VCaP (cell line): ENCODE measurements around the gene PRKACB.
"Not testable (repeated sequence)": the region's sequence is repeated elsewhere in the genome, so short reads cannot be mapped to it uniquely, and the experiment has no call there.

Experiments used
- H3K27ac ChIP-seq: fragments of 450-650 bp; 2 replicates; pipeline ENCODE4 v1.5.1; 2017
- CTCF ChIP-seq: fragments of 450-650 bp; conservative IDR thresholded peaks from 2 replicates; pipeline ENCODE4 v1.5.1; 2017; ENCODE audit warnings: mild to moderate bottlenecking, moderate library complexity

The PRKACB gene

GRCh38 chr1:84217239-84217638, 73.2 kb downstream of the PRKACB start:
- no peak overlapping the region for H3K27ac ChIP-seq
- no peak for TF ChIP-seq CTCF

DNA sequence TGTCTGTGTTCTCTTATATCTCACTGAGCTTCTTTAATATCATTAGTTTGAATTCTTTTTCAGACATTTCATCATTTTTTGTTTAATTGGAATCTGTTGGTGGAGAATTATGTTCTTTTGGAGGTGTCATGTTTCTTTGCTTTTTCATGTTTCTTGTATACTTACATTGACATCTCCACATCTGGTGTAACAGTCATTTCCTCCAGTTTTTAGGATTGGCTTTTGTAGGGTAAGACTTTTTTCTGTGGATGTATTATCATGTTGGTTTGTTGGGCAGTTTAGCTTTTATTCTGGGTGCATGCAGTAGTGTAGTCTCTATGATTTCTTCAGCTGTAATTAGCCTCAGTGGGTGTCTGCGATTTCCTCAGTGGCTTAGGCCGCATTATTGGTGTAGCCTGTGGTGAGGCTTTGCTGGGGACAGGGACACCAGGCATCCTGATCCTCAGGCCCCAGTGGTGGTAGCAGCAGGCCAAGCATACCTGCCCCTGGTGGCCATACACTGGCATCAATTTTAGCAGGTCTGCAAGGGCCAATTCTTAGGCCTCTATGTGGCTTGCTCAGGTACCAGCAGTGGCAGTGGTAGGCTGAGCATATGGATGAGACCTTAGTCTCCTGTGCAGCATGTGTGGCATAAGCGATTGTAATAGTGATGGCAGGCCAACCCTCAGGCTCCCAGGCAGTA, 79.8 kb downstream of the PRKACB start:
- no peak for TF ChIP-seq CTCF
- H3K27ac ChIP-seq: no peak overlapping the region

- no peak overlapping the region for H3K27ac ChIP-seq
- TF ChIP-seq CTCF: no peak
Measured at GRCh38 chr1:84224905-84225304, 80.8 kb downstream of the PRKACB start.

DNA sequence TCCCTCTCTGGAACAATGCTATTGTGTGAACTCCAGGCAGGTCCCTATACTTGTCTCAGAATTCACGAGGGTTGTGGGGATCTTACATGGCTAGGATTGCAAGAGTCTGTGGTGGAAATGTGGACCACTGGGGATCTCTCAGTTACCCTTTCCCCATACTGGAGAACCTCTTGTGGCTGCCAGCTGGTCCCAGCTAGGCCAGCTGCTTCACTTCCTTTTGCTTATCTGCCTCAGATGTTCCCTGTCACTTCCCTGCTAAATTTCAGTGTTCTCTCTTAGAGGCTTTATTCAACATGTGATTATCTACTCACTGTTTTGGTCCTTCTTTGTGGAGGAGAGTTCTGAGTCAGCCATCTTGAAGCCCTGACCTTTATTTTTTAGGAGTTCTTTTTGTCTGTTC, 81.6 kb downstream of the PRKACB start:
- no peak overlapping the region for H3K27ac ChIP-seq
- TF ChIP-seq CTCF: no peak

- H3K27ac ChIP-seq: not testable (repeated sequence)
Measured at GRCh38 chr1:84232676-84233075, 88.6 kb downstream of the PRKACB start.

DNA sequence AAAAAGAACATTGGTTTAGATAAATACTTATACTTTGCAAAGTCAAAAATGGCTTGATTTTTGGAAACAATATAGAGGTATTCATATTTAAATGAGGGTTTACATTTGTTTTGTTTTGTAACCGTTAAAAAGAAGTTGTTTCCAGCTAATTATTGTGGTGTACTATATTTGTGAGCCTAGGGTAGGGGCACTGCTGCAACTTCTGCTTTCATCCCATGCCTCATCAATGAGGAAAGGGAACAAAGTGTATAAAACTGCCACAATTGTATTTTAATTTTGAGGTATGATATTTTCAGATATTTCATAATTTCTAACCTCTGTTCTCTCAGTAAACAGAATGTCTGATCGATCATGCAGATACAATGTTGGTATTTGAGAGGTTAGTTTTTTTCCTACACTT, 92.2 kb downstream of the PRKACB start:
- TF ChIP-seq CTCF: no peak
- H3K27ac ChIP-seq: no peak overlapping the region

GRCh38 chr1:84242641-84243040, 98.6 kb downstream of the PRKACB start:
- TF ChIP-seq CTCF: no peak
- H3K27ac ChIP-seq: no peak overlapping the region

DNA sequence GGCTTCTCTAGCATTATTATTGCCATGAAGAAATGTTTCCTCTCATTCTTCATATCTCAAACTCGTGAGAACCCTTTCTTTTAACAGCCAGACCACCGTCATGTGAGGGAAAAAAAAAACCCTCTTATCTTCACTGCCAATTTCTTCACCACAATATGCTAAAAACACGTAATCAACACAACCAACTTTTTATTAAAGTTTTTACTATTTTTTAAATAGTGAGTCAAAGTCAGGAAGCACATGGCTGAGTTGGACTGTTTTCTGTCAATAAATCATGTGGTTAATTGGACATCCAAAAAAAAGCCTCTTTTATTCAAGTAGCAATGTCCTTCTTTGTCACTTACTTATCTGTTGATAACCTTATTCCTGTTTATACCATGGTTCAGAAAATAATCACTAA, 101.5 kb downstream of the PRKACB start:
- no peak for TF ChIP-seq CTCF
- H3K27ac ChIP-seq: no peak overlapping the region
